ENCODE measurements around the gene PHAF1.

DNA sequence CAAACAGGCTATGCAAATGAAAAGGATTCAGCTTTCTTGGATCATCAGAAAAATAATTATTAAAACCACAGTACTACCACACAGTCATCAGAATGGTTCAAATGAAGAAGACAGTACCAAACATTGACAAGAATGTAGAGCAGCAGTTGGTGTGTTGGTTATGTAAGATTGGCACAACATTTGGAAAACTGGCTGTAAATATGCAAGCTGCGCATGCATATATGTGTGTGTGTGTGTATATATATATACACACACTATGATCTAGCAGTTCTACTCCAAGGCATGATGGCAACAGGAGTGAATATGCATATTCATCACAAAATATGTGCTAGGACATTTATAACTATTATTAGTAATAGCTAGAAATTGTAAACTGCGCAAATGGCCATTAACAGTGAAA, 34.4 kb upstream of the PHAF1 start:
- TF ChIP-seq CTCF (conservative IDR thresholded peaks at IDR 0.05 in 1 of 2, IDR thresholded peaks at IDR 0.05 in 1 of 2; ENCODE audit: extremely low read depth in 1 of 2, insufficient read depth in 1 of 2, low read depth in 1 of 2, low read length in 2 of 2) = no peak
- TF ChIP-seq EZH2 (IDR thresholded peaks at IDR 0.05; ENCODE audit: borderline replicate concordance, low read length) = no peak
